SHP77 (cell line): ENCODE results near the gene TUBA1B.

Experiments
- DNase-seq, 2 experiments: peaks; one replicate each; lab custom pipeline; 2025; lab: John Stamatoyannopoulos, UW

TUBA1B gene

GRCh38 chr12:49089821-49090773, 41.1 kb downstream of the TUBA1B start:
- DNase-seq = no peak

GRCh38 chr12:49088932-49089330, 42.3 kb downstream of the TUBA1B start:
- DNase-seq = no peak

GRCh38 chr12:49088150-49088931, 42.9 kb downstream of the TUBA1B start:
- DNase-seq = peak; percentile 85 to 91

- no peak for DNase-seq
Measured at GRCh38 chr12:49086116-49086515, 45.1 kb downstream of the TUBA1B start.

GRCh38 chr12:49084438-49084837, 46.8 kb downstream of the TUBA1B start:
- no peak for DNase-seq

- DNase-seq = no peak
Measured at GRCh38 chr12:49079793-49080192, 51.4 kb downstream of the TUBA1B start.
